Measurements from ENCODE around the gene TMOD3. TPM values are rescaled to one million over a fixed set of nuclear protein-coding genes. Genes with fewer than 3 reads are reported as not detected.
"Not testable (repeated sequence)": the region's sequence is repeated elsewhere in the genome, so short reads cannot be mapped to it uniquely, and the experiment has no call there.

TMOD3 gene
- total RNA-seq, 1 experiment from 2014 or later, result 19.9 TPM

DNA sequence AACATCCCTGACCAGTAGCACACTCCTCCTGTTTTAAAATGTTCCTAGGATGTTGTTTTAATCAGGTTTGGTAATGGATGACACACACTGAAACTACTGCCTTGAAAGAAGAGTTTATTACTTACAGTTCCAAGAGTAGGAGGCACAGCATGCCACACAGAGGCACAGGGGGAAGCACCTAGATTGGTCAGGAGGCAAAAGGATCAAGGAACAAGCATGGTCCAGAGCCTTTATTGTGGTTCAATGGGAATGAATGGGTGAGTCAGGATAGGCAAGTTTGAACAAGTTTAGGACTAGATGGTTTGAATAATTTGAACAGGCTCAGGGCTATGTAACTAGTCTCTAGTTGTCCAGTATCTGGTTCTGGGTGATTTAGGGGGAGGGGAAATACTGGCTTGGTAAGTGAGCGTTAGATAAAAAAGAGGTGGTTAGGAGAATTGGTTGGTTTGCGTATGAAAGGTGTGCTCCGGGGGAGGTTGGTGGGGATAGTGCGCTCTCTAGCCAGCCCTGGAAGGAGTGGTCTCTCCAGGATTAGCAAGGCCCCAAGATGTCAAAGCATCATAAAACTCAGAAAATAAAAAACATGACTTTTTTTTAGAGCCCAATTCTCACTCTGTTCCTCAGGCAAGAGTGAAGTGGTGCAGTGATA is 35.1 kb downstream of the TMOD3 start:
- no peak for DNase-seq (ENCODE audit: low spot score)

DNA sequence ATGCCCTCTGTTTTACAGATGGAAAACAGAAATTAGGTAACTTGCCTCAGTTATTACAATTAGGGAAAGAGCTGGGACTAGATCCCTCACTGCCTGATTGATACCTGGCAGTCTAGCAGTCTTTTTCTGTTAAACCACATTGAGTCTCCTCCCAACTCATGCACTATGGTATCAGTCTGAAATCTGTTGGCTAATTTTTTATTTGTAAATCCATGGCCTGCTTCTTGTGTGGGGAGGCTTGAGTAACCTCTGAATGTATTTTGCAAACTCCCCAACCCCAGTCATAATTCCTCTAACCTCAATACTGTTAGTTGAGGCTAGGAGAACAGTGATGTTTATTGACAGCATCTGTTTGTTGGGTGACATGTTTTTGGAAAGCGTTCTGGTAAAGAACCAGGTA is 35.9 kb downstream of the TMOD3 start:
- DNase-seq (ENCODE audit: low spot score), result no peak

DNA sequence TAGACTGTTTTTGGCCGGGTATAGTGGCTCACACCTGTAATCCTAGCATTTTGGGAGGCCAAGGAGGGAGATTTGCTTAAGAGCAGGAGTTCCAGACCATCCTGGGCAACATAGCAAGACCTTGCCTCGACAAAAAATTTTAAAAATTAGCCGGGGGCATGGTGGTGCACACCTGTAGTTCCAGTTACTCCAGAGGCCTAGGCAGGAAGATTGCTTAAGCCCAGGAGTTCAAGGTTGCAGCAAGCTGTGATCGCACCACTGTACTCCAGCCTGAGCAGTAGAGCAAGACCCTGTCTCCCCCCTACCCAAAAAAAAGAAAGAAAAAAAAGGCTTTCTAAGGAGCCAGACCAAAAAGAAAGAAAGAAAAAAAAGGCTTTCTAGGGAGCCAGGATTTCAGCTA is 36.7 kb downstream of the TMOD3 start:
- no peak for DNase-seq (ENCODE audit: low spot score)

DNA sequence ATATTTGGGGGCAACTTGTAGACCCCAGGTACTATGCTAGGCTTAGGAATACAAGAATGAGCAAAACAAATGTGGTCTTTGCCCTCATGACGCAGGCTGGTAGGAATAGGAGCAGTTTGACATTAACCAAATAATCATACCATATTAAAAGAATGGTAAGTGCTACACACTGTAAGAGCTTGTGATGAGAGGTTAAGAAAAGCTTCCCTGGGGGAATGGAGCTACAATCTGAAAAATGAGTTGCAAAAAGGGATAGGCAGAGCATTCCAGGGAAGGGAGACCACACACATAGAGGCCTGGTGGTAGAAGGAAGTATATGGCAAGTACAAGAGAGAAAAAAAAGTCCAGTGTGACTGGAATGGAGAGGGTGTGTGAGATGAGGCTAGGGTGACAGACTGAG is 37.3 kb downstream of the TMOD3 start:
- DNase-seq (ENCODE audit: low spot score), result no peak

DNA sequence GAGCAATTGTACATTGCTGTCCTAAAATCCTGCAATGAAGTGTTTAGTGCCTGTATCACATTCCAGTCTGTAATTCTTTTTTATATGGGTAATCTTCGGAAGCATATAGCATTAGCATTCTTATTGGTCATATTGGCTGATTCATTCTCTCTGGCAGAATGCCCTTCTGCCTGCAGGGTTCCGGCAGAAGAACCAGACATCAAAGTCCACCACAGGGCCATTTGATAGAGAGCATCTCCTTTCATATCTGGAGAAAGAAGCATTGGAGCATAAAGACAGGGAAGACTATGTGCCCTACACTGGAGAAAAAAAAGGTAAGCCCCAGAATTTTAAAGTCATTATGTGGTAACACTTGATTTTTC is 39.6 kb downstream of the TMOD3 start:
- peak; percentile 72 for DNase-seq (ENCODE audit: low spot score)

DNA sequence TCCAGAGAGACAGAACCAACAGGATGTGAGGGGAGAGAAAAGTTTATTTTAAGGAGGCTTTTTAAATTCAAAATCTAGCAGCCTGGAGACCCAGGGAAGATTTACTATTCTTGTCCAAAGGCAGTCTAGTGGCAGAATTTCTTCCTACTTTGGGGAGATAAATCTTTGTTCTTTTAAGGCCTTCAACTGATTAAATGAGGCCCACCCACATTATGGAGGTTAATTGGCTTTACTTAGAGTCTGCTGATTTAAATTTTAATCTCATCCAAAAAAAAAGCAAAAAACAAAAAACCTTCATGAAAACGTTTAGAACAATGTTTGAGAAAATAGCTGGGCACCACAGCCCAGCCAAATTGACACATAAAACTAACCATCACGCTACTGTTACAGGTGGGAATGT is 41.3 kb downstream of the TMOD3 start:
- no peak for DNase-seq (ENCODE audit: low spot score)

DNA sequence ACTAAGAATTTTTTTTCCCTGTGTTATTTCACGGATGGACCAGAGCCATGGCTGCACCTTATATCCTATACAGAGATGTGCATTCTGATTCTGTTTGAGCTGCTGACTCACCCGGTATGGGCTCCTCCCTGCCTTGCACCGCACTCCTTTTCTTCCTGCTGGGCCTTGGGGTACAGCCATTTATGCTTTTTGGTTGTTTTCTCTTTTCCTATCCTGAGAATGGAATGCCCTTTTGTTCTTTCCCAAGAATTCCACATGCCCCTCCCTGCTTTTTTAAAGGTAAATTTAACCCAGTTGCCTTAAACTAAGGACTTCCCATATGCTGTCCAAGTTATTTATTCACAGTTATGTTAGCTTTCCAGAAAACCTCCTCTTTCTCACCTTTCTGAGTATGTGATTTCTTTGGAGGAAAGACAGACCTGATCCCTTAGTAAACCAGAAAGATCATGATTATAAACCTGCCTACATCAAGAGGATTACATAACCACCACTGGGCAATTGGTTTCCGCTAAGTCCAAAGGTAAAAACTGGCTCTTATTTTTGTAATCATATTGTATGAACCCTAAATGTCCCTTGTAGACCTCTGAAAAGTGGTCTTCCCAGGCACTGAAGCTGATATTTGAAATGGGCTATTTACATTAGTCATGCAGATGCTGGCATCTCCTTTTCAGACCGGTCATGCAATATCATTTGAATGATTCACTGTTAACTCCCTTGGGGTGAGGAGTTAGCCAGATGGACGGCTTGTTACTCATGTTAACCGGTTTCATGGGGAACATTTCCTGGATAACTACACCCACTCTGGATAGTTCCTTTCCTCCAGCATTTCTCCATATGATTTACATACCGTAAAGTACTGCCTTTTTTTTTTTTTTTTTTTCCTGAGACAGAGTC is 45.5 kb downstream of the TMOD3 start:
- DNase-seq (ENCODE audit: low spot score), result peak; percentile 94

DNA sequence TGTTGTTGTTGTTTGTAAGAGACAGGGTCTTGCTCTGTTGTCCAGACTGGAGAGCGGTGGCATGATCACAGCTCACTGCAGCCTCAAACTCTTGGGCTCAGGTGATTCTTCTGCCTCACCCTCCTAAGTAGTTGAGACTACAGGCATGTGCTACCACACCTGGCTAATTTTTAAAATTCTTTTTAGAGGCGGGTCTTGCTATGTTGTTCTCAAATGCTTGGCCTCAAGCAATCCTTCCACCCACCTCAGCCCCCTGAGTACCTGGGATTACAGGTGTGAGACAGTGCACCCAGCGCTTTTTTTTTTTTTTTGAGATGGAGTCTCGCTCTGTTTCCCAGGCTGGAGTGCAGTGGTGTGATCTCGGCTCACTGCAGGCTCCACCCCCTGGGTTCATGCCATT is 46.7 kb downstream of the TMOD3 start:
- DNase-seq (ENCODE audit: low spot score), result peak; percentile 34

DNA sequence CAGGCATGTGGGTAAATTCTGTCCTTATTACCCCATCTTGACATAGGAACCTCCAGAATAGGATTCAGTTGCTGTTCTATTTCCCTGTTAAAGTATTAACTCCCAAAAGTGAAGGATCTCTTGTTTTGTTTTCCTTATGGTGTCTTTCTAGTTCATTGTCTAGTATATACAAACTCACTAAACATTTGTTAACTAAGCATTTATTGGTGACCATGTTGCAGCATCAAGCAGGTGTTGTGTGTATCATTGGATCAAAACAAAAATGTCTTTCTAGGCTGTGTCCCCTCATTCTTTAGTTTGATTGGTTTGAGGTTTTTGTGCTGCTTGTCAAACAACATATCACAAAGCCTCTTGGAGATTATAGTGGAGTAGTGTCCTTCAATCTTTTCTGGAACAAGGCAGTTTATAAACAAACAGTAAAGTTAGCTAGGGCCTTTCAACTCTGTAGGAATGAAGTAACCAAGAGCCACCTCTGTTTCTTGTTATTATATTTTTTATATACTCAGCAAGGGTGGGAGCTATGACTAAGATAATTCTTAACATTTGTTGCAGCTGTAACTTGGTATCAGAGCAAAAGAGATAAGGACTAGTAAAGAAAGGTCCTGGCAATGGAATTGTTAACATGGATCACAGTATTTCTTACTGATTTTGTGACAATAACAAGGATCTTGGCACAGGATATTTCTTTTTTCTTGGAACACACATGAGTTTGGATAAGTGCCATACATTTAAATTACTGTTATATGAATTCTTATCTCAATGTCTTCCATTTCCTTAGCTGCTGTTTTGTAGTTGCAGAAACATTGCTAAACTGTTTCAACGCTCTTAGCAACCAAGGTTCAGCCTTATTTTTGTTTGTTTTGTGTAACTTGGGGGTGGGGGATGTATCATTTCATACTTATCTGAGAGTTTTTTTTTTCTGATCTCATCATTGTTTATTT is 49.3 kb downstream of the TMOD3 start:
- DNase-seq (ENCODE audit: low spot score), result peak; percentile 84

DNA sequence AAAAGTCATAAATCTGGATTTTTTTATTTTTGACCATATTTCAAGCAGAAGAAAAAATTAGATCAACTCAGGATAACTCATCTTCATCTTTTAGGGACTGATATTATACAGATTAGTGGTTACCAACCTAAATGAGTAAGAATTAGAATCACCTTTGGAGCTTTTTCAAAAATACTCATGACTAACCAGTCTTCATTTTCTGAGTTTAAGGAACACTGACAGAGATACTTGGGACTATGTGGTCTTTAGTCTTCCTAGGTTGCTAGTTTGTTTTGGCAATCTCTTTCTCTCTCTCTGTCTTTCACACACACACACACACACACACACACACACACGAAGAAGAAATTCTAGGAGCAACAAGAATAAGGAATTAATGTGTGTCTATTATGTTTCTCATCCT is 50.1 kb downstream of the TMOD3 start:
- DNase-seq (ENCODE audit: low spot score), result no peak

DNA sequence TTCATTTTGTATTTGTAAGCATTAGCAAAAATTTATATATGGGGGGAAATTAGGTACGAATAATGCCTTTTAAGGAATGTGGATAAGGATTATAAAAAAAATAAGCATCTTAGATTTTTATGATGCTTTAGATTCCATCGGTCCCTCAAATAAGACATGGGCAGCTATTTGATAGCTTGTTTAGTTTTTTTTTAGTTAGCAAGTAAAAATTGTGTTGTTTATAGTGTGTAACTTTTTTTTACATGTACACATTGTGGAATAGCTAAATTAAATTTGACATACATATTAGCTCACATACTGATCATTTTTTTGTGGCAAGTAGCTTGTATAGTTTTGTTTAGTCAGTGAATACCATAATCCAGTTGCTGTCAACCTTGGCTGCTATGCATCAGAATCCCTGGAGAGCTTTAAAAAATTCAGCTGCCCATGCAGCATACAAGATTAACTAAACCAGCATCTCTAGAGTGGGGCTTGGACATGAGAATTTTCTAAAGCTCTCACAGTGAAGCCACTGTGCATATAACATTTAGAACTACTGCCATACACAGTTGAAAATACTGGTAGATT is 53.9 kb downstream of the TMOD3 start:
- no peak for DNase-seq (ENCODE audit: low spot score)

DNA sequence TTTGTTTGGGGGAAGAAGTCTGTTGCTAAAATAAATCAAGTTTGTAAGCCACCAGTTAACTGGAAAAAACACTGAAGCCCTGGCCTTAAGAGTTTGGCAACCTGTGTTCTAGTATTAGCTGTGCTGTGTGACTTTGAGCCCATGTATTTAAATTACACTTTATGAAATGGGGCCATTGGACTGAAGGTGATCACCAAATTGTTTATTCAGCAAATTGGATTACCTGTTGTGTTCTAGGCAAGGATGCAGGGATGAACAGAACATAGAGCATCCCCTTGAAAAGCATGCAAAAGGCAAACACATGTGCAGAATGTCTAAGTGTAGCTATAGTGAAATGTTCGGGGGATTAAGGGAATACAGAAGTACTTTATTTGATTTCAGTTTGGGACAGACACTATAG is 54.6 kb downstream of the TMOD3 start:
- DNase-seq (ENCODE audit: low spot score), result no peak

DNA sequence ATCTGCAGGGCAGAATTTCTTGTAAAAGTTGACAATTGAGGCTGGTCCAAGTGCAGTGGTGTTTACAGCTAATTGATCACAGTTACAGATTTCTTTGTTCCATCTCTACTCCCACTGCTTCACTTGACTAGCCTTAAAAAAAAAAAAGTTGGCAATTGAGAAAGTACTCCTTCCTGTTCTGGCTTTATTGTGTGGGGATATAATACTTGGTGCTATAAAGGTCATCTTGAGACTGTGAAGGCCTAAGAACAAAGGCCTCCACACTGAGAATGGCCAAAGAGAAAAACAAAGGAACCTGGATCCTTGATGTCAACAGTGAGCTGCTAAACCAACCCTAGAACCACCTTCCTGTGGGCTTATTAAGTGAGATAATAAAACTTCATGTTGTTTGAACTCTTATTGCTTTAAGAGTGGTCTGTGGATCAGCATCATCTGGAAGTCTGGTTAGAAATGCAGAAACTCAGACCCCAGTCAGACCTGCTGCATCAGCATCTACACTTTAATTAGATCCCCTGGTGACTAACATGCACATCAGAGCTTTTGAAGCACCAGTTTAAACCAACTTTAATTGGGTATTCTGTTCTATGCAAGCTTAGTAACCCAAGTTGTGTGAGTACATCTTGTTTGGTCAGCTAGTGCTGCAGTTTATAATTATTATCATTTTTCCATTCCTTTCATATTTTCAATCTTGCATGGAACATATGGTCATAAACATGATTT is 55.2 kb downstream of the TMOD3 start:
- no peak for DNase-seq (ENCODE audit: low spot score)

DNA sequence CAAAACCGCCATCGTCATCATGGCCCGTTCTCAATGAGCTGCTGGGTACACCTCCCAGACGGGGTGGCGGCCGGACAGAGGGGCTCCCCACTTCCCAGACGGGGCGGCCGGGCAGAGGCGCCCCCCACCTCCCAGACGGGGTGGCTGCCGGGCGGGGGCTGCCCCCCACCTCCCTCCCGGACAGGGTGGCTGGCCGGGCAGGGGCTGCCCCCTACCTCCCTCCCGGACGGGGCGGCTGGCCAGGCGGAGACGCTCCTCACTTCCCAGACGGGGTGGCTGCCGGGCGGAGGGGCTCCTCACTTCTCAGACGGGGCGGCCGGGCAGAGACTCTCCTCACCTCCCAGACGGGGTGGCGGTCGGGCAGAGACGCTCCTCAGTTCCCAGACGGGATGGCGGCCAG is 56.3 kb downstream of the TMOD3 start:
- not testable (repeated sequence) for DNase-seq (ENCODE audit: low spot score)

DNA sequence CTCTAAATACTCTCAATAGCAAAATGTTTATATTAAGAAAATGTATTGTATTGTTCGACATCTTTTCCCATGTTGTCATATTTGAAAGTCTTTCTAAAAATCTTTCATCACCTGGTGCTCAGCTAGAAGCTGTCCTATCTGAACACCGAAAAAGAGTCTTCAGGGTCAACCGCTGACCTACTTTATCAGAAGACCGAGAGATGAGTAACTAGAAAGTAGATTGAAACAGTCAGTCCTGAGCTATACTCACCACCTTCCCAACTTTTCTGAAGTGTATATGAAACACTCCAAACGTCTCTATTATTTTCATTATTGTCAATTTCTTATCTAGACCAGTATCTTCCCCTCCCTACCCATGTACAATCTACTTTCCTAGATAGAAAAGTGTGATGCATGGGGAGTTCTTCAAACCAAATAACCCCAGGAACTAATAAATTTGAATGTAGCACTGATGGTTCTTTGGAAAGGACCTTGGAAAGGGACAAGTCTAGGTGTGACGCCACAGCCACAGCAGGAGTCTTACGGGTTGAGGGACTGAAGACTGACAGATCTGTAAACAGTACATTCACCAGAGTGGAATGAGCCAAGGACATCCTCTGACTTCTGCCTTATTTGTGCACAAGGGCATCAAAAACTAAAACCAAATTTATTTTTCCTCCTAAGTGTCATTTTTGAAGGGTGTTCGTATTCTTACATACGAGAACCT is 58.6 kb downstream of the TMOD3 start:
- no peak for DNase-seq (ENCODE audit: low spot score)

DNA sequence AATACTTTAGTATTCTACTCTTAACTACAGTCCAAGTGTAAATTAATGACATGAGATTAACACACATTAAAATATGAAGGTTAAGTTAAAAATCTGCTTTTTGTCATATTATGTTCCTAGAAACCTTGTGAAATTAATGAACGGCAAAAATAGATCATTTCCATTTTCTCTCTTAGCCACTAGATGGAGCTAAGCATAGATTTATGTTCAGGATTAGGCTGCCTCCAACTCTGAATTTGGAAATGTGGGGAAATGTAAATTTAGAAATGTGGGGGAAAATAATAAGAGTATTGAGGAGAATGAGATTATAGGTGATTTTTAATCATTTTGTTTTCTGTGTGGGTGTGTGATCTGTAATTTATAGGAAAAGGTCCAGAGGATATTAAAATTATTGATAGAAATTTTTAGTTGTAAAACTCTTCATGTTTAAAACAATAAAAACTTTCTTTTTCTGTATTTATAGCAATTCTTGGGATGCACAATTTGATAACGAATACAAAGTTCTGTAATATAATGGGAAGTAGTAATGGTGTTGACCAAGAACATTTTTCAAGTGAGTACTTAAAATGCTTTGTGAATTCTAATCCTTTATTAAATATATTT is 59.2 kb downstream of the TMOD3 start:
- peak; percentile 61 for DNase-seq (ENCODE audit: low spot score)

DNA sequence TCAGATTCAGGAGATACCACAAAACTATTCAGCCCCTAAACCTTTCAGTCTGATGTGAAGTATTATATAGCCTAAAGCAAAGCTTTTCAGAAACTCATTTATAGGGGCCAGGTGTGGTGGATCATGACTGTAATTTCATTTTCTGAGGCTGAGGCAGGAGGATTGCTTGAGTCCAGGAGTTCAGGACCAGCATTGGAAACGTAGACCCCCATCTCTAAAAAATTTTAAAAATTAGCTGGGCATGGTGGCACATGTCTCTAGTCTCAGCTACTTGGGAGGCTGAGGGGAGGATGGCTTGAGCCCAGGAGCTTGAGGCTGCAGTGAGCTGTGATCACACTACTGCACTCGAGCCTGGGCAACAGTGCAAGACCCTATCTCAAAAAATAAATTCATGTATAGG is 60.0 kb downstream of the TMOD3 start:
- no peak for DNase-seq (ENCODE audit: low spot score)

DNA sequence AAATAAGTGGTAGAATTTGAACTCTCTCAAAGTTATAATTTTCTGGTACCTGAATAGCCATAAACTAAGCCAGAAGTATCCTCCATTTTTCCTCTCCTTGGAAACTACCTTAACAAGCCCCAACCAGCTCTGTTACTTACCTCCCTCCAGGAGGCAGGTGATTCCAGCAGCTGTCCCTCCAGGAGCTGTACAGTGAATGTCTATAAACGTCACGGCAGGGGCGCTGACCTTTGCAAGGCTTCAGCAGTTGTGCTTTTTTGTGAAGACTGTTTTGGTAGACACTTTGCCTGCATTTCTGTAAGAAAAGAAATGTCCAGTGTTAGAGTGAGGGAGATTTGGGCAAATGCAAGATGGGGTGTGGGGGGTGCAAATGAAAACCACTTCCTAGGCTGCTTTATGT is 75.0 kb downstream of the TMOD3 start:
- no peak for DNase-seq (ENCODE audit: low spot score)

DNA sequence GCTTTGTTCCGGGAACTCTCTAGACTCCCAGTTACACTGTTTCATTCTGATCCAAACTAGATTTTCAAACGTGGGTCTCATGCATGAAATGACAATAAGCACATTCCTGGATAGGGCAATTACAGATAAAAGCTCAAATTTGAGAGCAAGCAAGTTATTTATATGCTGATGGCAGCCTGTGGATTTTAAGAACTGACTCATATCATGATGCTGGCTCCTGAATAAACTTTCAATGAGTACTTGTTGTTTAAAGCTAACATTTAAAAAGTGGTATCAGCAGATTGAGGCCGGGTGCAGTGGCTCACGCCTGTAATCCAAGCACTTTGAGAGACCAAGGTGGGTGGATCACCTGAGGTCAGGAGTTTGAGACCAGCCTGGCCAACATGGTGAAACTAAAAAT is 75.5 kb downstream of the TMOD3 start:
- no peak for DNase-seq (ENCODE audit: low spot score)

Data from HT-29 (cell line).